Liver (tissue), 3 donors: ENCODE data around the gene GLOD4.

ENCODE experiments used
- EGR1 ChIP-seq, 2 donors: IDR thresholded peaks; 2 replicates each; pipeline ENCODE4 v1.6.1; 2016 to 2018; ENCODE audit warnings: antibody characterized with exemption in 2 of 2, low read depth in 2 of 2
- FOXA2 ChIP-seq: IDR thresholded peaks from 2 replicates; pipeline ENCODE4 v1.6.1; 2016; ENCODE audit warnings: antibody characterized with exemption
- HNF4A ChIP-seq, 2 donors: conservative IDR thresholded peaks; 2 replicates each; pipeline ENCODE4 v1.6.1; 2016; ENCODE audit warnings: antibody characterized with exemption in 2 of 2, mild to moderate bottlenecking in 2 of 2
- JUND ChIP-seq, 2 donors: IDR thresholded peaks; 2 replicates each; pipeline ENCODE4 v1.6.1; 2016; ENCODE audit warnings: antibody characterized with exemption in 2 of 2
- RAD21 ChIP-seq, 2 donors: IDR thresholded peaks; 2 replicates each; pipeline ENCODE4 v1.6.1; 2016; ENCODE audit warnings: antibody characterized with exemption in 2 of 2, mild to moderate bottlenecking in 2 of 2
- RXRA ChIP-seq, 2 donors: IDR thresholded peaks; 2 replicates each; pipeline ENCODE4 v1.6.1; 2017 to 2018; ENCODE audit warnings: antibody characterized with exemption in 2 of 2, mild to moderate bottlenecking in 1 of 2
- SP1 ChIP-seq: IDR thresholded peaks from 2 replicates; pipeline ENCODE4 v1.6.1; 2018; ENCODE audit warnings: antibody characterized with exemption, mild to moderate bottlenecking
- TAF1 ChIP-seq: conservative IDR thresholded peaks from 2 replicates; pipeline ENCODE4 v1.6.1; 2016; ENCODE audit warnings: antibody characterized with exemption, mild to moderate bottlenecking
- YY1 ChIP-seq: IDR thresholded peaks from 2 replicates; pipeline ENCODE4 v1.6.1; 2016; ENCODE audit warnings: antibody characterized with exemption, mild to moderate bottlenecking
- TF ChIP-seq, protein P1 (sequence below): fragments of 150-350 bp; IDR thresholded peaks from 2 replicates; pipeline ENCODE4 v1.5.1; 2017; ENCODE audit warnings: improper control_type of control experiment, low read depth, low read length; ENCODE audit not compliant: missing input control
- TF ChIP-seq, protein P2 (sequence below): IDR thresholded peaks from 2 replicates; pipeline ENCODE4 v1.6.1; 2016; ENCODE audit warnings: antibody characterized with exemption
- TF ChIP-seq, protein P3 (sequence below): IDR thresholded peaks from 2 replicates; pipeline ENCODE4 v1.6.1; 2016; ENCODE audit warnings: antibody characterized with exemption
- TF ChIP-seq, protein P4 (sequence below): IDR thresholded peaks from 2 replicates; pipeline ENCODE4 v1.6.1; 2016; ENCODE audit warnings: antibody characterized with exemption, mild to moderate bottlenecking
- TF ChIP-seq, protein P5 (sequence below): IDR thresholded peaks from 2 replicates; pipeline ENCODE4 v1.6.1; 2016; ENCODE audit warnings: antibody characterized with exemption
- donor health status: healthy.
- donor health status: healthy.

DNA sequence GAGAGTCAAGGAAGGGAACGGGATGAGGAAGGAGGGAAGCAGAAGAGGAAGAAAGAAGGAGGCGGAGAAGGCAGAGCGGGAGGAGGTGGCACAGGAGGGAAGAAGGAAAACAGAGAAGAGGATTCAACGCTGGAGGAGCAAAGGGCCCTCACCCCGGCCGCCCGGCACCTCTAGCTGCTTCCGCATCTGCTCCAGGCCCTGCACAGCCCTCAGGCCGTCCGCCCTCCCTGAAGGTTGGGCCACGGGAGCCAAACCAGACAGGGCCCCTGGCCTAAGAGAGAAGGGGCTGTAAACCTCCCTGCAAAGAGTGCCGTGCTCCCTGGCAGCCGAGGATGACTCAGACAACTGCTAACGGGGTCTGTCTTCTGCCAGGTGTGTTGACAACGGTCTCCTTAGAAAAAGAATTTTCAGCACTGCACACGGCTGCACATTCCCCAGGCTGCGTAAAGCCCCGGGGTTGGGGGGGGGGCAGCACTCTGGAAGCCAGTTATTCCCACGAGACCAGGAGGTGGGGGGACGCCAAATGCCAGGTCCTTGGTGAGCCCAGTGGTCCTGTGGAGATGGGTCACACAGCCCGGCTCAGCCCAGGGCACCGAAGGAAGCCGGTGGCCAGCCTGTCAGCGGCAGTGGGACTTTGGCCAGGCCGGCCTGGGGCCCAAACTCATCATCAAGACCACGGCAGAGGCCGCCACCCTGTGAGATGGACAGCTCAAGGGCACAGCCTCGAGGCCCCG lies 29.1 kb upstream of the GLOD4 start:
- TF ChIP-seq TAF1, result no peak
- no peak for TF ChIP-seq RXRA (IDR thresholded peaks at IDR 0.05)
- TF ChIP-seq, protein P1, sequence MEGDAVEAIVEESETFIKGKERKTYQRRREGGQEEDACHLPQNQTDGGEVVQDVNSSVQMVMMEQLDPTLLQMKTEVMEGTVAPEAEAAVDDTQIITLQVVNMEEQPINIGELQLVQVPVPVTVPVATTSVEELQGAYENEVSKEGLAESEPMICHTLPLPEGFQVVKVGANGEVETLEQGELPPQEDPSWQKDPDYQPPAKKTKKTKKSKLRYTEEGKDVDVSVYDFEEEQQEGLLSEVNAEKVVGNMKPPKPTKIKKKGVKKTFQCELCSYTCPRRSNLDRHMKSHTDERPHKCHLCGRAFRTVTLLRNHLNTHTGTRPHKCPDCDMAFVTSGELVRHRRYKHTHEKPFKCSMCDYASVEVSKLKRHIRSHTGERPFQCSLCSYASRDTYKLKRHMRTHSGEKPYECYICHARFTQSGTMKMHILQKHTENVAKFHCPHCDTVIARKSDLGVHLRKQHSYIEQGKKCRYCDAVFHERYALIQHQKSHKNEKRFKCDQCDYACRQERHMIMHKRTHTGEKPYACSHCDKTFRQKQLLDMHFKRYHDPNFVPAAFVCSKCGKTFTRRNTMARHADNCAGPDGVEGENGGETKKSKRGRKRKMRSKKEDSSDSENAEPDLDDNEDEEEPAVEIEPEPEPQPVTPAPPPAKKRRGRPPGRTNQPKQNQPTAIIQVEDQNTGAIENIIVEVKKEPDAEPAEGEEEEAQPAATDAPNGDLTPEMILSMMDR, result no peak
- TF ChIP-seq, protein P2, sequence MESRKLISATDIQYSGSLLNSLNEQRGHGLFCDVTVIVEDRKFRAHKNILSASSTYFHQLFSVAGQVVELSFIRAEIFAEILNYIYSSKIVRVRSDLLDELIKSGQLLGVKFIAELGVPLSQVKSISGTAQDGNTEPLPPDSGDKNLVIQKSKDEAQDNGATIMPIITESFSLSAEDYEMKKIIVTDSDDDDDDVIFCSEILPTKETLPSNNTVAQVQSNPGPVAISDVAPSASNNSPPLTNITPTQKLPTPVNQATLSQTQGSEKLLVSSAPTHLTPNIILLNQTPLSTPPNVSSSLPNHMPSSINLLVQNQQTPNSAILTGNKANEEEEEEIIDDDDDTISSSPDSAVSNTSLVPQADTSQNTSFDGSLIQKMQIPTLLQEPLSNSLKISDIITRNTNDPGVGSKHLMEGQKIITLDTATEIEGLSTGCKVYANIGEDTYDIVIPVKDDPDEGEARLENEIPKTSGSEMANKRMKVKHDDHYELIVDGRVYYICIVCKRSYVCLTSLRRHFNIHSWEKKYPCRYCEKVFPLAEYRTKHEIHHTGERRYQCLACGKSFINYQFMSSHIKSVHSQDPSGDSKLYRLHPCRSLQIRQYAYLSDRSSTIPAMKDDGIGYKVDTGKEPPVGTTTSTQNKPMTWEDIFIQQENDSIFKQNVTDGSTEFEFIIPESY, result no peak
- TF ChIP-seq, protein P3, sequence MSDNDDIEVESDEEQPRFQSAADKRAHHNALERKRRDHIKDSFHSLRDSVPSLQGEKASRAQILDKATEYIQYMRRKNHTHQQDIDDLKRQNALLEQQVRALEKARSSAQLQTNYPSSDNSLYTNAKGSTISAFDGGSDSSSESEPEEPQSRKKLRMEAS, result no peak
- TF ChIP-seq, protein P4, sequence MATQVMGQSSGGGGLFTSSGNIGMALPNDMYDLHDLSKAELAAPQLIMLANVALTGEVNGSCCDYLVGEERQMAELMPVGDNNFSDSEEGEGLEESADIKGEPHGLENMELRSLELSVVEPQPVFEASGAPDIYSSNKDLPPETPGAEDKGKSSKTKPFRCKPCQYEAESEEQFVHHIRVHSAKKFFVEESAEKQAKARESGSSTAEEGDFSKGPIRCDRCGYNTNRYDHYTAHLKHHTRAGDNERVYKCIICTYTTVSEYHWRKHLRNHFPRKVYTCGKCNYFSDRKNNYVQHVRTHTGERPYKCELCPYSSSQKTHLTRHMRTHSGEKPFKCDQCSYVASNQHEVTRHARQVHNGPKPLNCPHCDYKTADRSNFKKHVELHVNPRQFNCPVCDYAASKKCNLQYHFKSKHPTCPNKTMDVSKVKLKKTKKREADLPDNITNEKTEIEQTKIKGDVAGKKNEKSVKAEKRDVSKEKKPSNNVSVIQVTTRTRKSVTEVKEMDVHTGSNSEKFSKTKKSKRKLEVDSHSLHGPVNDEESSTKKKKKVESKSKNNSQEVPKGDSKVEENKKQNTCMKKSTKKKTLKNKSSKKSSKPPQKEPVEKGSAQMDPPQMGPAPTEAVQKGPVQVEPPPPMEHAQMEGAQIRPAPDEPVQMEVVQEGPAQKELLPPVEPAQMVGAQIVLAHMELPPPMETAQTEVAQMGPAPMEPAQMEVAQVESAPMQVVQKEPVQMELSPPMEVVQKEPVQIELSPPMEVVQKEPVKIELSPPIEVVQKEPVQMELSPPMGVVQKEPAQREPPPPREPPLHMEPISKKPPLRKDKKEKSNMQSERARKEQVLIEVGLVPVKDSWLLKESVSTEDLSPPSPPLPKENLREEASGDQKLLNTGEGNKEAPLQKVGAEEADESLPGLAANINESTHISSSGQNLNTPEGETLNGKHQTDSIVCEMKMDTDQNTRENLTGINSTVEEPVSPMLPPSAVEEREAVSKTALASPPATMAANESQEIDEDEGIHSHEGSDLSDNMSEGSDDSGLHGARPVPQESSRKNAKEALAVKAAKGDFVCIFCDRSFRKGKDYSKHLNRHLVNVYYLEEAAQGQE, result no peak
- no peak for TF ChIP-seq FOXA2
- no peak for TF ChIP-seq EGR1 (IDR thresholded peaks at IDR 0.05; ENCODE audit: low read depth in 2 of 2)
- TF ChIP-seq JUND (IDR thresholded peaks at IDR 0.05), result no peak
- no peak for TF ChIP-seq RAD21 (IDR thresholded peaks at IDR 0.05)
- no peak for TF ChIP-seq SP1
- no peak for TF ChIP-seq YY1
- no peak for TF ChIP-seq HNF4A (conservative IDR thresholded peaks at IDR 0.05)
- TF ChIP-seq, protein P5, sequence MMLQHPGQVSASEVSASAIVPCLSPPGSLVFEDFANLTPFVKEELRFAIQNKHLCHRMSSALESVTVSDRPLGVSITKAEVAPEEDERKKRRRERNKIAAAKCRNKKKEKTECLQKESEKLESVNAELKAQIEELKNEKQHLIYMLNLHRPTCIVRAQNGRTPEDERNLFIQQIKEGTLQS, result no peak
